Suppressor macrophage (primary cell): ENCODE measurements around the gene KLHL18.
A peak's percentile ranks its signal among the peaks of the same experiment; 100 is the strongest.
"Not testable (repeated sequence)": the region's sequence is repeated elsewhere in the genome, so short reads cannot be mapped to it uniquely, and the experiment has no call there.

ENCODE experiments used
- DNase-seq, 4 experiments: peaks; one replicate each; pipeline ENCODE4 v3.0.0-alpha.2; 2020 to 2022
- total RNA-seq, 17 experiments: gene quantifications; one replicate each; lab custom pipeline; 2026; ENCODE audit warnings: mixed read lengths in 6 of 17, inconsistent platforms in 3 of 17; lab: John Stamatoyannopoulos, UW

Gene KLHL18
- 13.5 to 52.3 (median 36.1) reads per million in 17 experiments for total RNA-seq

GRCh38 chr3:47282424-47283192, at the start of gene KLHL18, which contains the start of gene KIF9:
Gene KLHL18, plus strand, starts transcription at chr3:47282944. Its CDS starts 22 bp downstream, at chr3:47282966.
Gene KIF9, minus strand, starts transcription at chr3:47282799. Its CDS starts 5,425 bp downstream, at chr3:47277374.
- DNase-seq: peak; percentile 93 to 98 (median 97)

GRCh38 chr3:47238017-47238416, 44.7 kb upstream of the KLHL18 start:
- DNase-seq: no peak

GRCh38 chr3:47239929-47240328, 42.8 kb upstream of the KLHL18 start:
- DNase-seq: no peak

GRCh38 chr3:47243419-47244147, 39.2 kb upstream of the KLHL18 start:
- peak; percentile 9 to 46 (median 16) for DNase-seq

GRCh38 chr3:47244531-47245100, 38.1 kb upstream of the KLHL18 start:
- DNase-seq: no peak

- DNase-seq: no peak
Observed at GRCh38 chr3:47245271-47245670, 37.5 kb upstream of the KLHL18 start.

- DNase-seq: no peak
Observed at GRCh38 chr3:47247131-47248064, 35.3 kb upstream of the KLHL18 start.

GRCh38 chr3:47250309-47251060, 32.3 kb upstream of the KLHL18 start:
- peak; percentile 77 to 87 (median 84) for DNase-seq

GRCh38 chr3:47251085-47251484, 31.7 kb upstream of the KLHL18 start:
- not testable (repeated sequence) for DNase-seq

GRCh38 chr3:47251689-47252088, 31.1 kb upstream of the KLHL18 start:
- DNase-seq: no peak

- DNase-seq: not testable (repeated sequence)
Observed at GRCh38 chr3:47256331-47256730, 26.4 kb upstream of the KLHL18 start.

- DNase-seq: no peak
Observed at GRCh38 chr3:47259114-47259513, 23.6 kb upstream of the KLHL18 start.

- no peak for DNase-seq
Observed at GRCh38 chr3:47260605-47261004, 22.1 kb upstream of the KLHL18 start.

GRCh38 chr3:47261301-47261700, 21.4 kb upstream of the KLHL18 start:
- peak; percentile 18 to 47 (median 42) for DNase-seq

- DNase-seq: no peak
Observed at GRCh38 chr3:47265008-47265407, 17.7 kb upstream of the KLHL18 start.

GRCh38 chr3:47265725-47266428, 16.9 kb upstream of the KLHL18 start:
- DNase-seq: no peak

- peak; percentile 79 to 91 (median 84) for DNase-seq
Observed at GRCh38 chr3:47266709-47267489, 15.8 kb upstream of the KLHL18 start.

- no peak for DNase-seq
Observed at GRCh38 chr3:47267490-47267824, 15.3 kb upstream of the KLHL18 start.

- peak in 2 of 4 experiments; percentile 39 to 48 for DNase-seq
Observed at GRCh38 chr3:47270526-47270925, 12.2 kb upstream of the KLHL18 start.

- no peak for DNase-seq
Observed at GRCh38 chr3:47273564-47273963, 9.2 kb upstream of the KLHL18 start.
